AG09309 (cell line): ENCODE measurements around the gene NT5C2.

Source experiments
- DNase-seq: peaks from one replicate; pipeline ENCODE4 v3.0.0-alpha.2; 2010; ENCODE audit warnings: low read depth
- H3K4me3 ChIP-seq: 2 replicates; pipeline ENCODE4 v1.5.1; 2011; ENCODE audit warnings: mild to moderate bottlenecking, low read depth, low read length, moderate library complexity; ENCODE audit not compliant: control insufficient read depth
- TF ChIP-seq, protein P1 (sequence below): IDR thresholded peaks from 2 replicates; pipeline ENCODE4 v1.5.1; 2011; ENCODE audit warnings: mild to moderate bottlenecking, low read depth, low read length, inconsistent platforms; ENCODE audit not compliant: insufficient read depth, control insufficient read depth; ENCODE audit errors: missing control alignments

NT5C2 gene

GRCh38 chr10:103062854-103063590 is 130.1 kb downstream of the NT5C2 start:
- no peak overlapping the region for H3K4me3 ChIP-seq
- DNase-seq, result no peak
- TF ChIP-seq, protein P1, sequence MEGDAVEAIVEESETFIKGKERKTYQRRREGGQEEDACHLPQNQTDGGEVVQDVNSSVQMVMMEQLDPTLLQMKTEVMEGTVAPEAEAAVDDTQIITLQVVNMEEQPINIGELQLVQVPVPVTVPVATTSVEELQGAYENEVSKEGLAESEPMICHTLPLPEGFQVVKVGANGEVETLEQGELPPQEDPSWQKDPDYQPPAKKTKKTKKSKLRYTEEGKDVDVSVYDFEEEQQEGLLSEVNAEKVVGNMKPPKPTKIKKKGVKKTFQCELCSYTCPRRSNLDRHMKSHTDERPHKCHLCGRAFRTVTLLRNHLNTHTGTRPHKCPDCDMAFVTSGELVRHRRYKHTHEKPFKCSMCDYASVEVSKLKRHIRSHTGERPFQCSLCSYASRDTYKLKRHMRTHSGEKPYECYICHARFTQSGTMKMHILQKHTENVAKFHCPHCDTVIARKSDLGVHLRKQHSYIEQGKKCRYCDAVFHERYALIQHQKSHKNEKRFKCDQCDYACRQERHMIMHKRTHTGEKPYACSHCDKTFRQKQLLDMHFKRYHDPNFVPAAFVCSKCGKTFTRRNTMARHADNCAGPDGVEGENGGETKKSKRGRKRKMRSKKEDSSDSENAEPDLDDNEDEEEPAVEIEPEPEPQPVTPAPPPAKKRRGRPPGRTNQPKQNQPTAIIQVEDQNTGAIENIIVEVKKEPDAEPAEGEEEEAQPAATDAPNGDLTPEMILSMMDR, result peak; percentile 10

DNA sequence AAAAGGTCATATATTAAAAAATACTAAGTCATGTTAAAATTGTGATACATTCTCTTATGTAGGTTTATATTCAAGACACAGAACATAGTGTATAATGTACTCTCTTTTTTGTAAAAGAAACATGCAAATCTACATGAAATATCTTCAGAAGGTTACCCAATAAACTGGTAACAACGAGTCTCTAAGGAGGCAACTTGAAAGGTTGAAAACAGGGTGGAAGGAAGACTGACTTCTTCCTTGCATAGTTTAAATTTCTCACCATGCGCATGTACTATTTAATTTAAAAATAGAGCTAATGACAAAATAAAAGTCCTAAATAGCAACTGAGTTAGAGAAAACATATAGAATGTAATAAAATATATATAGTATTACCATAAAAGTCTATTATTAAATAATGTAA is 132.5 kb downstream of the NT5C2 start:
- no peak for DNase-seq
- H3K4me3 ChIP-seq, result no peak overlapping the region
- TF ChIP-seq, protein P1, result no peak

DNA sequence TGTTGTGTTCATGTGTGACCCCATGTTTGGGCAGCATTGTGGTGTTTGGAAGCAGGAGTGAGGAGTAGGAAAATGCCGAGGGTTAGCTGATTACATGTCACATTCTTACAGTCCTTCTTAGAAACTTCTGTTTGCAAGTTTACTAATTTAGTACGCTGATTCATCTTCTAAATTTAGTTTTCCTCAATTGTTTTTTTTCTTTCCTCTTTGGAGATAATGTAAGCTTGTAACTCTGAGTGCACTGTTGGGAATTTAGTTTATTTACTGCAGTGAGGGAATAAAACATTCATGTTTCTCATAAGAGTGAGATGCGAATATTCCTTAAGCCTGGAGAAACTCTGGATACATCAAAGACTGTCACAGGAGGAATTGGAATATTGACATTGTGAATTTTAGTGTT is 135.0 kb downstream of the NT5C2 start:
- TF ChIP-seq, protein P1, result no peak
- DNase-seq, result no peak
- H3K4me3 ChIP-seq, result no peak overlapping the region

- TF ChIP-seq, protein P1, result no peak
- DNase-seq, result no peak
- no peak overlapping the region for H3K4me3 ChIP-seq
These were observed 138.0 kb downstream of the NT5C2 start for GRCh38 chr10:103055105-103055504.

- no peak overlapping the region for H3K4me3 ChIP-seq
- DNase-seq, result no peak
- TF ChIP-seq, protein P1, result no peak
These were observed 138.5 kb downstream of the NT5C2 start for GRCh38 chr10:103054621-103055020.

DNA sequence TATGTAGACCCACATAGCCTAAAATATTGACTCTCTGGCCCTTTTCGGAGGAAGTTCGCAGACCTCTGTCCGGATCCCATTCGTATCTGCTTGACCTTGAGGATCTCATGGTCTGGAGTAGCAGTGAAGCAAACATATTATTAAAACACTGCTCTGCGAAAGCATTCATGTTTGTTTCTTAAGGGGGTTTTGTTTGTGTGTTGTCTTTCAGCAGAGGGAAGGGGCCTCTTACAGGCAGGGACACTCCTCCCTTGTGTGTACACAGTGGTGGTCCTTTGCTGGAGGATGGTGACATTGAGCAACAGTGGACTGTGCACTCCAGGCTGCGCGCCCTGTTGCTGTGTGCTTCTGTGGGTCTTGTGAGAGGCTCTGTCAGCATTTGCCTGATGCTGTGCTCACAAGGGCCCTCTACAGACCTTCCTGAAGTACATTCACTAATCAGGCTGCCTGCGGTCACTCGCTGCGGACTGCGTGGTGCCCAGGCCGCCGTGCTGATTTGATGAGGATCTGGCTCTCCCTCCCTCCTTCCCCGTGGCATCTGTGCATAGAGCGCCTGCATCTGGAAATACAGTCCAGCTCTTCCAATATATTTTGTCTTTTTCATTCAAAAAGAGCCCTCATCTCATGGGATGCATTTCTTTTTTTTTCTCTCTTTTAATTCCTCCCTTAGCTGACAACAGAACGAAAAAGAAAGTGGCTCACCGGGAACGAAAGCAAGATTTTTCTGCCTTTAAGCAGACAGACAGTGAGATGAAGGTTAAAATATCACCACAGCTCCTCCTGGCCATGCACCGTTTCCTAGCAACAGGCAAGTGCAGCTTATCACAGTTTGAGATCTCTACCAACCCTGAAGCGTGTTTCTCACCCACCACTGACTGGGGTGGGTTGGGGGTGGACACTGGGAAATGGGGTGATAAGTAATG is 139.2 kb downstream of the NT5C2 start:
- TF ChIP-seq, protein P1, result peak; percentile 59
- DNase-seq, result peak; percentile 40
- H3K4me3 ChIP-seq, result peak overlapping the region; percentile 6
